Nephron progenitor cell (in vitro differentiated cells): ENCODE data around the gene TEAD1.
"Not testable (repeated sequence)": the region's sequence is repeated elsewhere in the genome, so short reads cannot be mapped to it uniquely, and the experiment has no call there.

Experiments used
- DNase-seq: peaks from one replicate; pipeline ENCODE4 v3.0.0; 2021
- H3K27ac Mint-ChIP-seq: 2 replicates; pipeline ENCODE4 v1.8.0; 2021; ENCODE audit warnings: mild to moderate bottlenecking, moderate library complexity, mixed read lengths
- H3K27me3 Mint-ChIP-seq: 2 replicates; pipeline ENCODE4 v1.8.0; 2021; ENCODE audit warnings: mild to moderate bottlenecking, low read depth, mixed read lengths; ENCODE audit not compliant: poor library complexity
- H3K36me3 Mint-ChIP-seq: 2 replicates; pipeline ENCODE4 v1.8.0; 2021; ENCODE audit warnings: low read depth, mixed read lengths
- H3K4me1 Mint-ChIP-seq: 2 replicates; pipeline ENCODE4 v1.8.0; 2021; ENCODE audit warnings: mixed read lengths
- H3K4me3 Mint-ChIP-seq: 2 replicates; pipeline ENCODE4 v1.8.0; 2021; ENCODE audit warnings: mild to moderate bottlenecking, moderate library complexity, mixed read lengths
- H3K9me3 Mint-ChIP-seq: 2 replicates; pipeline ENCODE4 v1.8.0; 2021; ENCODE audit warnings: mild to moderate bottlenecking, moderate library complexity, mixed read lengths
- CTCF ChIP-seq: fragments of 200-600 bp; sonication (generic); IDR thresholded peaks from 2 replicates; pipeline ENCODE4 v1.5.0; 2021; ENCODE audit warnings: antibody characterized with exemption

Gene TEAD1

GRCh38 chr11:12756867-12757266 lies 82.6 kb downstream of the TEAD1 start:
- Mint-ChIP-seq H3K9me3 (no peaks in the 10 kb centered on the region), H3K27ac (no peak overlapping the region), H3K36me3 (no peaks in the 10 kb centered on the region), H3K27me3 (no peaks in the 10 kb centered on the region), H3K4me1 (peaks cover 67% of the 10 kb centered on the region), H3K4me3 (no peak overlapping the region)
- no peak for TF ChIP-seq CTCF
- no peak for DNase-seq

- Mint-ChIP-seq H3K36me3 (no peaks in the 10 kb centered on the region), H3K27me3 (no peaks in the 10 kb centered on the region), H3K9me3 (no peaks in the 10 kb centered on the region), H3K27ac (peak overlapping the region; percentile 9), H3K4me1 (peaks cover 67% of the 10 kb centered on the region), H3K4me3 (no peak overlapping the region)
- DNase-seq = no peak
- TF ChIP-seq CTCF = no peak
Observed at GRCh38 chr11:12757416-12757815, 83.2 kb downstream of the TEAD1 start.

- not testable (repeated sequence) for H3K9me3 Mint-ChIP-seq, H3K27ac Mint-ChIP-seq, H3K4me3 Mint-ChIP-seq, DNase-seq, H3K36me3 Mint-ChIP-seq, H3K27me3 Mint-ChIP-seq
- peaks cover 72% of the 10 kb centered on the region for H3K4me1 Mint-ChIP-seq
Observed at GRCh38 chr11:12758117-12758516, 83.9 kb downstream of the TEAD1 start.

GRCh38 chr11:12761029-12761428 lies 86.8 kb downstream of the TEAD1 start:
- H3K4me1 Mint-ChIP-seq = peaks cover 58% of the 10 kb centered on the region
- no peaks in the 10 kb centered on the region for H3K27me3 Mint-ChIP-seq
- no peak overlapping the region for H3K27ac Mint-ChIP-seq
- TF ChIP-seq CTCF = no peak
- peaks cover 22% of the 10 kb centered on the region for H3K36me3 Mint-ChIP-seq
- H3K9me3 Mint-ChIP-seq = no peaks in the 10 kb centered on the region
- H3K4me3 Mint-ChIP-seq = no peak overlapping the region
- DNase-seq = no peak

- no peak overlapping the region for H3K4me3 Mint-ChIP-seq
- no peak for TF ChIP-seq CTCF
- H3K9me3 Mint-ChIP-seq = no peaks in the 10 kb centered on the region
- H3K4me1 Mint-ChIP-seq = peaks cover 55% of the 10 kb centered on the region
- H3K36me3 Mint-ChIP-seq = peaks cover 32% of the 10 kb centered on the region
- H3K27me3 Mint-ChIP-seq = no peaks in the 10 kb centered on the region
- no peak for DNase-seq
- H3K27ac Mint-ChIP-seq = peak overlapping the region; percentile 1
Observed at GRCh38 chr11:12762278-12762677, 88.1 kb downstream of the TEAD1 start.

GRCh38 chr11:12762696-12763324 lies 88.6 kb downstream of the TEAD1 start:
- Mint-ChIP-seq H3K4me3 (no peak overlapping the region), H3K27ac (no peak overlapping the region), H3K27me3 (no peaks in the 10 kb centered on the region), H3K9me3 (no peaks in the 10 kb centered on the region), H3K36me3 (peaks cover 38% of the 10 kb centered on the region), H3K4me1 (peaks cover 60% of the 10 kb centered on the region)
- no peak for DNase-seq
- no peak for TF ChIP-seq CTCF
